MG63 (cell line): ENCODE data around the gene NCK1. TPM values are rescaled to one million over a fixed set of nuclear protein-coding genes. Genes with fewer than 3 reads are reported as not detected.
A peak's percentile ranks its signal among the peaks of the same experiment; 100 is the strongest.
"Not testable (repeated sequence)": the region's sequence is repeated elsewhere in the genome, so short reads cannot be mapped to it uniquely, and the experiment has no call there.

ENCODE experiments used
- DNase-seq: peaks from one replicate; pipeline ENCODE4 v3.0.0-alpha.2; 2020
- H3K27me3 ChIP-seq: fragments of 250-450 bp; sonication (Bioruptor Pico); 2 replicates; pipeline ENCODE4 v1.5.1; 2020; ENCODE audit warnings: mild to moderate bottlenecking, moderate library complexity
- H3K36me3 ChIP-seq: fragments of 250-450 bp; sonication (Bioruptor Pico); 2 replicates; pipeline ENCODE4 v1.5.1; 2020; ENCODE audit warnings: mild to moderate bottlenecking, moderate library complexity
- H3K4me3 ChIP-seq: fragments of 250-450 bp; sonication (Bioruptor Pico); 2 replicates; pipeline ENCODE4 v1.5.1; 2020; ENCODE audit warnings: mild to moderate bottlenecking, moderate library complexity
- H3K9me3 ChIP-seq: fragments of 250-450 bp; sonication (Bioruptor Pico); 2 replicates; pipeline ENCODE4 v1.5.1; 2020; ENCODE audit warnings: mild to moderate bottlenecking, moderate library complexity
- total RNA-seq: library from RNA; depleted of rRNA; stranded (reverse); fragments of >200 nt; shearing (Covaris generic); gene quantifications from 2 replicates; pipeline ENCODE4 v1.2.3, GENCODE V29; 2014; ENCODE audit warnings: low replicate concordance

The NCK1 gene
- total RNA-seq, 1 experiment from 2014 or later, result 48.6 TPM

DNA sequence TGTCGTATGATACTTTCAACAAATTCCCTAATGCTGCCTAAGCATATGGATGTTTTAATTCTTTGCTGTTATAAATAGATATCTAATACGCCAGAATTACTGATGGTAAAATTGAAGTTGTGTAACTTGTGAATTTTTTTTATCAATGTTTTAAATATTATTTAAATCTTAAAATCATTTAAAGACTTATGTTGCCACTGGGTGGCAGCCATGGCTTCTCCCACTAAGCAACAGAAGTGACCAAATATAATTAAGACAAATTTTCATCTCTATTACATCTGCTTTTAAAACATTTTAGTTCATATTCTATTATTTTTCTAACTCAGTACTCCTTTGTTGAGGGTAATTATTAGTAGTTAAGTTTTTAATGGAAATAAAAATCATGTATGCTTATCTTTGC, 87.7 kb downstream of the NCK1 start:
- Histone ChIP-seq H3K4me3 (no peak overlapping the region), H3K9me3 (no peaks in the 10 kb centered on the region)
- no peak for DNase-seq

DNA sequence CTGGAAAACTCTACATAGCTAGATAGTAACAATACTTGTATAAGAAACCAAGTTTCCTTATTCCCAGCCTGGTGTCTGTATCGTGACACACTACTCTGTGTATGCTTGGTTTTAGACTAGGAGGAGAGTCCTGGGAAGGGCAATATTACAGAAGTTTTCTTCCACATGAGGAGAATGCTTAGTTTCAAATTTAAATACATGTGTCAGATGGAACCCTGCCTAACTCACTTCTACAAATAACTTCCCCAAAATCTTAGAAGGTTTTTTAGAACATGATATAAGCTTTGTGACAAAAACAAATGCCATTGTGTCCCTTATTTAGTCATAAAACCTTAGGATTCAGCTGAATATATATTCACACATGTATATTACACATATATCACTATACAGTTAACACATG, 88.6 kb downstream of the NCK1 start:
- no peak for DNase-seq
- Histone ChIP-seq H3K27me3 (no peaks in the 10 kb centered on the region), H3K4me3 (no peak overlapping the region), H3K9me3 (no peaks in the 10 kb centered on the region), H3K36me3 (peaks cover 18% of the 10 kb centered on the region)

More for the DNA sequence above, 87.7 kb downstream of the NCK1 start:
- peaks cover 24% of the 10 kb centered on the region for H3K36me3 ChIP-seq
- no peaks in the 10 kb centered on the region for H3K27me3 ChIP-seq

DNA sequence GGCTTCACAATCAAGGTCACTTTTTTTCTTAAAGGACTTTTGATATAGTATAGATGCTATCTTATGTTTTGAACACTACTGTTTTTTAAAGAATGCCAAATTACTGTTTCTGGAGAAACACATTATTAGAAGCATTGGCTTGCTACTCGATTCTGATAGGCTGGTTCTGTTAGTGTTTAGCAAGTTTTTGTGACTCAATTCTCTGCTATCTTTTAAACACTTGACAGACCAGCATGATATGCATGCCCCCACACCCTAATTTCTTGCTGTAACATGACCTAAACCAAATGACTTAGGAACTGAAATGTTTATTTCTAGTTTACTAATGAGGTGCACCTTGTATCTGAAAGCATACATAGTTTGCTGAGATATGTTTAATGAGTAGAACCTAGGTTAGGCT, 90.3 kb downstream of the NCK1 start:
- DNase-seq, result no peak
- H3K27me3 ChIP-seq, result no peaks in the 10 kb centered on the region
- H3K9me3 ChIP-seq, result no peaks in the 10 kb centered on the region
- H3K4me3 ChIP-seq, result no peak overlapping the region
- H3K36me3 ChIP-seq, result peaks cover 13% of the 10 kb centered on the region

DNA sequence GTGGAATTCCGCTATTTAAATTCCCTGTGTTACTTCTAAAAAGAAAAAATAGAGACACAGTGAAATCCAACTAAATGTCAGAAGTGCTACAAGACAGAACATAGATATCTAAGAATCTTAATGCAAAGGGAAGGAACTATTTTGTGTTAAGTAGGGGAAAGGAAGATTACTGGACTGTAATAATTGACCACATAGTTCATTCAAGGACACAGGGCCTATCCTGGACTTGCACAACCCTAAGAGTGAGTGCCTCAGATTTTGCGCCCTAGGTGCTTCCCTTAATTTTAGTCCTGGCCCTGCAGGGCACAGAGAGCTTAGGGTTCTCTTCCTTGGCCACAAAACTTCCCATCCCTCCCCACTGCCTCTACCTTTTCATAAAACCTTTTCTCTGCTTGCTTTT, 92.2 kb downstream of the NCK1 start:
- no peak overlapping the region for H3K4me3 ChIP-seq
- H3K36me3 ChIP-seq, result peaks cover 20% of the 10 kb centered on the region
- H3K9me3 ChIP-seq, result no peaks in the 10 kb centered on the region
- no peak for DNase-seq
- H3K27me3 ChIP-seq, result no peaks in the 10 kb centered on the region

DNA sequence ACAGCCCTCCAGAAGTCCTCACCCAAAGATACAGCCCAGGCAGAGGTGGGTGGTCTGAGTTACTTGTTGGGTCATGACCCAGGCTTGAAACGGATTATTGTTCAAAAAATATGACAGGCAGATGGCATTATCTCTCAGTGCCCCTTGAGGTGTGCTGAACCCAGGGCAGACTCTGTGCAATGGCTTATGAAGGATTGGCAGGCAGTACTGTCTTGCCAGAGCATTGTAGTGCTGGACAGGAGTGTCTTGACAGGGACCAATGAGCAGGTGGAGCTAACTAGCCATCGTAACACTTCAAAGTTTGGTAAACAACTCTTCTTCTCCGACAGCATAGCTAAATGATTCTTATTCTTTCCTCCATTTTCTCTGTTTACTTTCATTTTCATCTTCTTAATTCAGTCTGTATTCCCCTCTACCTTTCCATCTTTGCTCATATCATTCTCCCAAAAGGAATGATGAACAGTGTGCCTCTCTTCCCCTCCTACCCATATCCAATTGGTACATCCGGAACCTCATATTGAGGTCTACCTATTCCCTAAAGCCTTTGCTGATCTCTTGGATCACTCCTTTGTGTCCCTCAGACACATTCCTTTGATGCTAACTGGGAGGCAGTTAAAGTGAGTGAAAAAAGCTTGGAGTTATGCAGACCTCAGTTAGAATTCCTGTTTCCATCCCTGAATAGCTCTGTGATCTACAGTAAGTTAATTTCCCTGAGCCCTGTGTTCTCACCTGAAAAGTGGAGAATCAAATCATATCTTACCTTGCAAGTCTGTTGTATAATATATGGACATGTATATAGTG, 93.2 kb downstream of the NCK1 start:
- Histone ChIP-seq H3K9me3 (no peaks in the 10 kb centered on the region), H3K36me3 (peaks cover 26% of the 10 kb centered on the region), H3K4me3 (no peak overlapping the region), H3K27me3 (no peaks in the 10 kb centered on the region)
- DNase-seq, result no peak

DNA sequence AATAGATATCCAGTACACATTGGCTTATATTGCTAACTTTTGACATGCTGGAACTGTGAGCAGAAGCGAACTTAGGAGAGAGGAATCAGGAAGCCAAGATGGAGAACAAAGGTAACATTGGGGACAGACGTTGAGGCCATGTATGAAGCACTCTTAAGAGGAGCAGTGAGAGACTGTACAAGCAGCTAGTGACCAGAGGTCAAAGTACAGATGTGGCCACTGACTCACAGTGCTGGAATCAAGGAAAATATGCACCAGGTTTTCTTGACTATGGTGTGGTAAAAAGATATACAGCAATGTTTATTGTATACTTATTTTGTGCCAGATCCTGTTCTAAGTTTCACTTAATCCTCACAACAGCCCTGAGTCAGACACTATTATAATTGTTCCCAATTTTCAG, 93.8 kb downstream of the NCK1 start:
- peak; percentile 82 for DNase-seq
- H3K9me3 ChIP-seq, result no peaks in the 10 kb centered on the region
- H3K4me3 ChIP-seq, result no peak overlapping the region
- peaks cover 30% of the 10 kb centered on the region for H3K36me3 ChIP-seq
- no peaks in the 10 kb centered on the region for H3K27me3 ChIP-seq

DNA sequence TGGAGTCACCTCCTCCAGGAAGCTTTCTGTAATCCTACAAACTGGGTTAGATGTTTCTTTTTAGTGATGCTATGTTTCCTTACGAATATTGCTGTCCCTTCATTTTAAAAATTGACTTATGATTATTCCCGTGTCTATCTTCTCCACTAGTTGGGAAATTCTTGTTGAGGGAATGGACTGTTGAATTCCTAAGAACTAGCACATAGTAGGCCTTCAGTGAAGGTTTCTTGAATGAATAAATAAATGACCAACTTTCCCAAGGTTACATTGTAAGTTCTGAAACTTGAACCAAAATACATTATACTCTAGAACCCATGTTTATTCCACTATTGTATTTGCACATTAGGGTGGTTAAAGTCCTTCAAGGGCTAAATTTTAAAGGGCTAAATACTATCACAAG, 95.0 kb downstream of the NCK1 start:
- DNase-seq, result no peak
- Histone ChIP-seq H3K36me3 (peaks cover 33% of the 10 kb centered on the region), H3K27me3 (no peaks in the 10 kb centered on the region), H3K4me3 (no peak overlapping the region), H3K9me3 (no peaks in the 10 kb centered on the region)

DNA sequence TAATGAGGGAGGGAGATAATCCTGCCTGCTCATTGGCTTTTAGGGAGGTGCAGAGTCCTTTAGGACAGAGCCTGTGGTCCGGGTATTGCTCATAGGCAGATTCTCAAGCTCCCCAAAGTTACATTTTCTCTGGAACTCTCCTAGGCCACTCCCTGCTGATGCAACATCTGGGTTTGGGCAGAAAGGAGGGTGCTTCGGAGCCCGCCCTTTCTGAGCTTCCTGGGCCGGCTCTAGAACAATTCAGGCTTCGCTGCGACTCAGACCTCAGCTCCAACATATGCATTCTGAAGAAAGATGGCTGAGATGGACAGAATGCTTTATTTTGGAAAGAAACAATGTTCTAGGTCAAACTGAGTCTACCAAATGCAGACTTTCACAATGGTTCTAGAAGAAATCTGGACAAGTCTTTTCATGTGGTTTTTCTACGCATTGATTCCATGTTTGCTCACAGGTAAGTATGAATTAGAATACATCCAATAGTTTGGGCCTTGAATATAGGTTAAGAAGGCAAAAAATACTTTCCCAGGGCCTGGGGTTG, 95.8 kb downstream of the NCK1 start, which contains the start of gene IL20RB:
IL20RB (plus strand) TSS at position 233 of the 538 bp plus-strand sequence; CDS start at position 364, 131 bp downstream.
- Histone ChIP-seq H3K36me3 (peaks cover 36% of the 10 kb centered on the region), H3K27me3 (no peaks in the 10 kb centered on the region), H3K4me3 (no peak within 1 kb of the TSS), H3K9me3 (no peaks in the 10 kb centered on the region)
- DNase-seq, result peak; percentile 54

DNA sequence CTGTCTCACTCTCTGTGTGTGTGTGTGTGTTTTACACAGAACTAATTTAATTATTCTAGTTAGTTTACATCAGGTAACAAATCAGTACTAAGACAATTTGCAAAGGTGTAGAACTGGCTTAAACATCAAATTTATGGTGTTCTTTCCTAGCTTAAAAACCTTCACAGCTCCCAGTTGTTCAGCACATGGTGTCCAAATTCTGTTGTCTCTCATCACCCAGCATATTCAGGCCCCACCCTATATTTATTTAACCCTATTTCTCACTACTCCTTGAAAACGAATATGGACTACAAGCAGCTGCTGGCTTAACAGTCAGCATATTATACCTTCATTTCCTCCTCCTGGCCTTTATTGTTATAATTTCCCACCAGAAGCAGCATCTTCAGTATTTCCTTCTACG, 96.9 kb downstream of the NCK1 start:
- peaks cover 37% of the 10 kb centered on the region for H3K36me3 ChIP-seq
- H3K27me3 ChIP-seq, result no peaks in the 10 kb centered on the region
- H3K9me3 ChIP-seq, result 0 out of 2 replicates have a peak, but pooled peaks cover 2% of the 10 kb centered on the region
- DNase-seq, result no peak
- H3K4me3 ChIP-seq, result no peak overlapping the region

DNA sequence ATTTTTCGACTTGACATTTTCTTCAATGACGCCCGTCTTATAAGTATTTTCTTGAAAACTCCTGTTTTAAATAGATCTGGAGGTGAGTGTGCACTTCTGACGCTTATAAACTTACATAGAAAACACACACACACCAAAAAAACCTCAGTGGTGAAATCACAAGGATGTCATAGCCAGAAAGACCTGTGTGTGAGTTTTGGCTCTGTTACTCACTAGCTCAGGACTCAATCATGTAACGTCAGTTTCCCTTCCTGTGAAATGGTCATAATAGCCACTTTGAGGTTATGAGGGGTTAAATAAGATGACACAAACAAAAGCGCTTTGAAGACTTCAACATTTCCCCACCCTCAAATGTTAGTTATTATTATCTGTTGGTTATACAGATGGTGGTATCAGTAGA, 97.6 kb downstream of the NCK1 start:
- H3K27me3 ChIP-seq, result no peaks in the 10 kb centered on the region
- no peak overlapping the region for H3K4me3 ChIP-seq
- 0 out of 2 replicates have a peak, but pooled peaks cover 2% of the 10 kb centered on the region for H3K9me3 ChIP-seq

DNA sequence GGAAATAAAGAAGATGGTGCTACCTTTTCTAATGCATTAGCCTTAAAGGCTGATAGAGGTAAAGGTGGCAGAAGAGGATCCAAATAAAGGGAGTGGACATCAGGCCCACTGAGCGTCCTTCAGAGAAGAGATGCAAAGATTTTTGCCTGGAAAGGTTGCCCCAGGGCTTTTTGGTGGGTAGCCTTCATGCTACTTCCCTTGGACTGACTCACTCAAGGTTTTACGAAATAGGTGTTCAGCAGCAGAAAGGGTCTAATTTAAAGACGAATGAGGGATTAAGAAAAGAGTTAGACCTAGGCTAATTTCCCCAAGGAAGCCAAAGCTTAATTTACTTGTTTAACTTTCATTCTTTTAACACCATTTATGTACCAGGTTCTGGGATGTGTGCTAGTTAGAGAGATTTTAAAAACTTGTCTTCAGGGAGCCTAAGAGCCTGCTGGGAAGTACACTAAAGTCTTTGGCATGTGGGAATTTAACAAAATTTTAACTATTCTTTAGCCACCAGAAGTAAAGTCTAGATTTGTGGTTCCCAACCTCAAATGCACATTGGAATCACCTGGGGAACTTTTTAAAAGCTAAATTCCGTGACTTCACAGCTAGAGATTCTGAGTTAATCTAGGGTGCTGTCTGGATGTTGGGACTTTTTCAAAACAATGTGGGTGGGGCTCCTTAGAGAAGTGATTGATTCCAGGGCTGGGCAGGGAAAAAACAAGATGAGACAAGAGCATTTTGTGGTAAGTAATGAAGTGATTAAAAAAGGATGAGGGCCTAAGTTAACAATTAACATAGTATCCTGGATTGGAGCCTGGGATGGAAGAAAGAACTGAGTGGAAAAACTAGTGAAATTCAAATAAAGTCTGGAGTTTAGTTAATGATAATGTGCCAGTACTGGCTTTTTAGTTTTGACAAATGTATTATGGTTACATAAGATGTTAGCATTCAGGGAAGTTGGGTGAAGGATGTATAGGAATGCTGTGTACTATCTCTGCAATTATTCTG, 99.1 kb downstream of the NCK1 start:
- H3K27me3 ChIP-seq, result no peaks in the 10 kb centered on the region
- H3K9me3 ChIP-seq, result 0 out of 2 replicates have a peak, but pooled peaks cover 2% of the 10 kb centered on the region
- peaks cover 35% of the 10 kb centered on the region for H3K36me3 ChIP-seq
- H3K4me3 ChIP-seq, result no peak overlapping the region
- DNase-seq, result no peak

More for the DNA sequence above, 97.6 kb downstream of the NCK1 start:
- no peak for DNase-seq
- H3K36me3 ChIP-seq, result peaks cover 35% of the 10 kb centered on the region

DNA sequence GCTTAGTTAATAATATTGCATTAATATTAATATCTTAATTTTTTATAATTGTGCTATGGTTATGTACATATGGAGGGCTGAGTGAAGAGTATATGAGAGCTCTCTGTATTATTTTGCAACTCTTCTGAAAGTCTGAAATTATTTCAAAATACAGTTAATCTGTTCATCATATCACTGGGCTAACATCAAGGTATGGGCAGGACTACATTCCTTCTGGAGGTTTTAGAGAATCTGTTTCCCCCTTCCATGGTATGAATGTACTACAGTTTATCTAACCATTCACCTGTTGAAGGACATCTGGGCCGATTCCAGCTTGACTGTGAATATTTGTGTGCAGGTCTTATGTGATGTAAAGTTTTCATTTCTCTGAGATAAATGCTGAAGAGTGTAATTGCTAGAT, 100.9 kb downstream of the NCK1 start:
- H3K36me3 ChIP-seq, result peaks cover 26% of the 10 kb centered on the region
- H3K9me3 ChIP-seq, result 0 out of 2 replicates have a peak, but pooled peaks cover 2% of the 10 kb centered on the region
- DNase-seq, result no peak
- H3K27me3 ChIP-seq, result no peaks in the 10 kb centered on the region
- no peak overlapping the region for H3K4me3 ChIP-seq

DNA sequence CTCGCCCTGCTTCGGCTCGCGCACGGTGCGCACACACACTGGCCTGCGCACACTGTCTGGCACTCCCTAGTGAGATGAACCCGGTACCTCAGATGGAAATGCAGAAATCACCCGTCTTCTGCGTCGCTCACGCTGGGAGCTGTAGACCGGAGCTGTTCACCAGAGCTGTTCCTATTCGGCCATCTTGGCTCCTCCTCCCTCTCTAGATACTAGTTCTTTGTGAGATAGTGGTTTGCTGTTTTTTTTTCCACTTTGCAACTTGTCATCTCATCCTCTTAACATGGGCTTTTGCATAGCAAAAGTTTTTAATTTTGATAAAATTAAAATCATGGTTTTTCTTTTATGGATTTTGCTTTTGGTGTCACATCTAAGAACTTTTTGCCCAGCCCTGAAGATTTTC, 107.5 kb downstream of the NCK1 start:
- DNase-seq, H3K27me3 ChIP-seq, H3K9me3 ChIP-seq, H3K4me3 ChIP-seq: not testable (repeated sequence)
- peaks cover 13% of the 10 kb centered on the region for H3K36me3 ChIP-seq

DNA sequence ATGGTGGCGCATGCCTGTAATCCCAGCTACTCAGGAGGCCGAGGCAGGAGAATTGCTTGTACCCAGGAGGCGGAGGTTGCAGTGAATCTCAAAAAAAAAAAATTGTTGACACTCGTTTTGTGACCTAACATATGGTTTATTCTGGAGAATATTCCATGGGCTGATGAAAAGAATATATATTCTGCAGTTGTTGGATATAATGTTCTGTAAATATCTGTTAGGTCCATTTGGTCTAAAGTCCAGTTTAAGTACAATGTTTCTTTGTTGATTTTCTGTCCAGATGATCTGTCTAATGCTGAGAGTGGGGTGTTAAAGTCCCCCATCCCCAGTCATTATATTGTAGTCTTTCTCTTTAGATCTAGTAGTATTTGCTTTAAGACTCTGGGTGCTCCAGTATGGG, 111.3 kb downstream of the NCK1 start:
- Histone ChIP-seq H3K36me3 (peaks cover 18% of the 10 kb centered on the region), H3K27me3 (no peaks in the 10 kb centered on the region), H3K9me3 (peaks cover 3% of the 10 kb centered on the region; the same call in 1 of the 2 replicates), H3K4me3 (no peak overlapping the region)
- no peak for DNase-seq

DNA sequence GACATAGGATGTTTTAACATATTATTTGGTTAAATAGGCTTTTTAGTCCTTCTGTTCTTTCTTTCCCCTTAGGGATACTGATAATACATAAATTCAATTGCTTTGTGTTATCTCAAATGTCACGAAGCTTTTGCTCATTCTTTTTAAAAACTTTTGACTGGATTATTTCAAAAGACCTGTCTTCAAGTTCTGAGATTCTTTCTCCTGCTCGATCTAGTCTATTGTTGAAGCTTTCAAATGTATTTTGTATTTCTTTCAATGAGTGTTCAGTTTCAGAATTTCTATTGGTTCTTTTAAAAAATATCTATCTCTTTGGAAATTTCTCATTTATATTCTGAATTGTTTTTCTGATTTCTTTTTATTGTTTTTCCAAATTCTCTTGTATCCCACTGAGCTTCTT, 112.7 kb downstream of the NCK1 start:
- Histone ChIP-seq H3K36me3 (peaks cover 18% of the 10 kb centered on the region), H3K27me3 (no peaks in the 10 kb centered on the region), H3K9me3 (peaks cover 3% of the 10 kb centered on the region; the same call in 1 of the 2 replicates), H3K4me3 (no peak overlapping the region)
- DNase-seq, result no peak

DNA sequence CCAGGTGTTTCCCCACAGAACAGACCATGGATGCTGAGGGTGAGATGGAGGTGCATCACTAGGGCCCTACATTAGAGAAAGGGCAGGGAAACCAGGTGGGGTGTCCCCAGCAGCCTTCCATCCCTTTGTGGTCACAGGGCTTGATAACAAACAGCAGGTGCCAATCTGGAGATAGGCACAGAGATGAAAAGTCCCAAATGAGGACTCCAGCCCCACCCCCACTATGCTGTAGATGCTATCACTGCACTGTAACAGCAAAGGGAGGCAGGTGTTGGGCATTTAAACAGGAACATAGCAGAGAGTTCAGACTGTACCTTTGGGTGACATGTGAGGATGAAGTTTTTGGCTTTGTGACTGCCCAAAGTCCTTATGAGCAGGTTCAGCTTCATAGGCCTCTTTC, 117.2 kb downstream of the NCK1 start:
- H3K9me3 ChIP-seq, result peaks cover 3% of the 10 kb centered on the region; the same call in 1 of the 2 replicates

DNA sequence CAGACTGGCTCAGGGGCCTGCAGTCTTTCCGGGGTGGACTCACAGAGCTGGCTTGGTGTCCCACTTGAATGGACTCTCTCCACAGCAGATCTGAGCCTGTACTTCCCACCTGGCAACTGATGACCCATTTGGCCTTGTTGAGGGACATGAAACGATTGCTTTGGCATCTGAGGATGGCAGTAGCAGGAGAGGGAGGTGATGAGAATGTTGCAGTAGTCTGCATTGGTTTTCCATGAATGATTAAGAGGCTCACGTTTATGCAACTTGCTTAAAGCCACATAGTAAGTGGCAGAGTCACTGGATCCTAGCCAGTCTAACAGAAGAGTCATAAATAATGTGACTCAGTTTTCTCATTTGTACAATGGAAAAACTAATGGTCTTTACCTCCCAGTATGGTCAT, 117.7 kb downstream of the NCK1 start:
- no peak for DNase-seq
- no peaks in the 10 kb centered on the region for H3K9me3 ChIP-seq
- H3K27me3 ChIP-seq, result no peaks in the 10 kb centered on the region
- H3K4me3 ChIP-seq, result no peak overlapping the region
- peaks cover 24% of the 10 kb centered on the region for H3K36me3 ChIP-seq

More for the DNA sequence above, 117.2 kb downstream of the NCK1 start:
- Histone ChIP-seq H3K27me3 (no peaks in the 10 kb centered on the region), H3K4me3 (no peak overlapping the region), H3K36me3 (peaks cover 28% of the 10 kb centered on the region)
- no peak for DNase-seq
